Stomach (tissue), 4 donors: ENCODE measurements around the gene CACNG4.

Experiments
- EP300 ChIP-seq: sonication (generic); formaldehyde crosslinking; IDR thresholded peaks from one replicate; pipeline ENCODE4 v1.6.1; 2017; ENCODE audit warnings: antibody characterized with exemption
- POLR2A ChIP-seq, 4 donors: fragments of 450-650 bp; IDR thresholded peaks; one replicate each; pipeline ENCODE4 v1.6.1; 2016; ENCODE audit warnings: antibody characterized with exemption in 4 of 4, control low read depth in 2 of 4, mild to moderate bottlenecking in 1 of 4, moderate library complexity in 1 of 4
- POLR2AphosphoS5 ChIP-seq, 3 donors: sonication (generic); formaldehyde crosslinking; IDR thresholded peaks; one replicate each; pipeline ENCODE4 v1.6.1; 2016; ENCODE audit warnings: antibody characterized with exemption in 3 of 3
- TF ChIP-seq, protein P1 (sequence below), 7 experiments: fragments of 450-650 bp in 4 of 7; fragments of 200-600 bp in 3 of 7; sonication (generic) in 3 of 7; IDR thresholded peaks; one replicate each; pipeline ENCODE4 v1.5.1; 2016 to 2019; ENCODE audit warnings: antibody characterized with exemption in 7 of 7, control low read depth in 2 of 7, mild to moderate bottlenecking in 1 of 7

DNA sequence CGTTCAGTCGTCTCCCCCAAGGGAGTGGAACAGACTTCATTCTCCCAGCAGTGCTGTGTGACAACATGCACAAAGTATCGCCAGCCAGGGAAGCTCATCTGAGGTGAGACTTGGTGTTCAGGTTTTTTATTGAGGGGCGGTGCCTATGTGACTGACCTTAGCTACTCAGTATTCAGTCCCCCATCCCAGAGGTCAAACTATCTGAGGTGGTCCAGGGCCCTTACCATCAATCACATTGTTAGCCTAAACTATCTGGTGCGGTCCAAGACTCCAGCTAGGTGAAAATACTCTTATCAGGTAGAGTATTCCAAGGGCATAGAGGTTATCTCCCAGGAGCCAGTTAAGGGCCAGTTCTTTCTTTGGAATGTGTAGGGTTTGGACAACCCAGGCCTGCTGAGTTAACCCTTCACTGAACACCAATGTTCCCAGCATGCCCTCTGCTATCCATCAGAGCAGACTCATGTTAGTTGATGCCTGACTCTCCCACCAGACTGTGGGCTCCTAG, 74.4 kb downstream of the CACNG4 start:
- TF ChIP-seq, protein P1, sequence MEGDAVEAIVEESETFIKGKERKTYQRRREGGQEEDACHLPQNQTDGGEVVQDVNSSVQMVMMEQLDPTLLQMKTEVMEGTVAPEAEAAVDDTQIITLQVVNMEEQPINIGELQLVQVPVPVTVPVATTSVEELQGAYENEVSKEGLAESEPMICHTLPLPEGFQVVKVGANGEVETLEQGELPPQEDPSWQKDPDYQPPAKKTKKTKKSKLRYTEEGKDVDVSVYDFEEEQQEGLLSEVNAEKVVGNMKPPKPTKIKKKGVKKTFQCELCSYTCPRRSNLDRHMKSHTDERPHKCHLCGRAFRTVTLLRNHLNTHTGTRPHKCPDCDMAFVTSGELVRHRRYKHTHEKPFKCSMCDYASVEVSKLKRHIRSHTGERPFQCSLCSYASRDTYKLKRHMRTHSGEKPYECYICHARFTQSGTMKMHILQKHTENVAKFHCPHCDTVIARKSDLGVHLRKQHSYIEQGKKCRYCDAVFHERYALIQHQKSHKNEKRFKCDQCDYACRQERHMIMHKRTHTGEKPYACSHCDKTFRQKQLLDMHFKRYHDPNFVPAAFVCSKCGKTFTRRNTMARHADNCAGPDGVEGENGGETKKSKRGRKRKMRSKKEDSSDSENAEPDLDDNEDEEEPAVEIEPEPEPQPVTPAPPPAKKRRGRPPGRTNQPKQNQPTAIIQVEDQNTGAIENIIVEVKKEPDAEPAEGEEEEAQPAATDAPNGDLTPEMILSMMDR (IDR thresholded peaks at IDR 0.05), result no peak
- no peak for TF ChIP-seq POLR2AphosphoS5 (IDR thresholded peaks at IDR 0.05)
- no peak for TF ChIP-seq POLR2A (IDR thresholded peaks at IDR 0.05)
- TF ChIP-seq EP300, result no peak
